HCT116 (cell line): ENCODE results near the gene LHX5. TPM values are rescaled to one million over a fixed set of nuclear protein-coding genes. Genes with fewer than 3 reads are reported as not detected.

Experiments used
- ATAC-seq: fragments of 200-7000 bp; cut with Tn5 transposase; 2 replicates; pipeline ENCODE4 v1.9.1; 2020; ENCODE audit warnings: mild to moderate bottlenecking, moderate library complexity
- BruUV-seq: library from RNA; stranded (reverse); fragments of 400-500 nt; replicated peaks from 2 replicates; lab custom pipeline; 2021; lab: Mats Ljungman, UMichigan
- CTCF ChIA-PET: fragments of 300-600 bp; sonication (Branson Sonifier 250); formaldehyde crosslinking; loops from one replicate; lab custom pipeline; 2021; ENCODE audit warnings: antibody characterized with exemption; lab: Charles Lee
- POLR2A ChIA-PET: fragments of 300-600, 350-600 bp; sonication (Branson Sonifier 250); formaldehyde crosslinking; loops from one replicate; lab custom pipeline; 2021; ENCODE audit warnings: antibody characterized with exemption; lab: Charles Lee
- RAD21 ChIA-PET, 2 experiments: fragments of 300-600 bp; sonication (Branson Sonifier 250); formaldehyde crosslinking; loops; one replicate each; lab custom pipeline; 2023; ENCODE audit warnings: low total read pairs in 2 of 2; ENCODE audit not compliant: uncharacterized antibody in 2 of 2, unreplicated experiment in 2 of 2, low non-redundant PET in 1 of 2; lab: Charles Lee
- DNase-seq: peaks from one replicate; pipeline ENCODE4 v3.0.0-alpha.2; 2010; ENCODE audit warnings: low read depth, low spot score
- H2AFZ ChIP-seq: fragments of 200-600 bp; shearing (Covaris generic), sonication (generic); 2 replicates; pipeline ENCODE4 v1.6.1; 2017; ENCODE audit warnings: low read depth, mixed run types, mixed read lengths, antibody characterized with exemption, low read length; ENCODE audit not compliant: poor library complexity, severe bottlenecking
- H3K27ac ChIP-seq: 2 replicates; pipeline ENCODE4 v1.5.1; 2012; ENCODE audit warnings: low read depth, low read length
- H3K27me3 ChIP-seq: fragments of 200-600 bp; sonication (generic); 2 replicates; pipeline ENCODE4 v1.6.1; 2016; ENCODE audit warnings: mixed run types, low read length, mixed read lengths; ENCODE audit not compliant: insufficient read depth
- H3K36me3 ChIP-seq, 2 experiments: fragments of 200-500 bp in 1 of 2; fragments of 200-600 bp in 1 of 2; sonication (Bioruptor generic) in 1 of 2; sonication (generic) in 1 of 2; 2 replicates each; pipeline versions ENCODE4 v1.5.1 to v1.6.1; 2014 to 2016; ENCODE audit warnings: low read length in 2 of 2, inconsistent platforms in 1 of 2, mixed read lengths in 1 of 2, mixed run types in 1 of 2; ENCODE audit not compliant: insufficient read depth in 2 of 2, control insufficient read depth in 1 of 2
- H3K4me1 ChIP-seq, 2 experiments: fragments of 200-600 bp in 1 of 2; sonication (generic) in 1 of 2; 2 replicates each; pipeline versions ENCODE4 v1.5.1 to v1.6.1; 2012 to 2017; ENCODE audit warnings: low read length in 2 of 2, inconsistent platforms in 1 of 2, mild to moderate bottlenecking in 1 of 2, mixed read lengths in 1 of 2, mixed run types in 1 of 2, moderate library complexity in 1 of 2; ENCODE audit not compliant: insufficient read depth in 2 of 2, control insufficient read depth in 1 of 2
- H3K4me2 ChIP-seq: fragments of 200-600 bp; sonication (generic); 2 replicates; pipeline ENCODE4 v1.6.1; 2017; ENCODE audit warnings: mixed run types, low read length, mixed read lengths
- H3K4me3 ChIP-seq, 2 experiments: fragments of 200-600 bp in 1 of 2; sonication (generic) in 1 of 2; replicated peaks in 1 of 2; 2 replicates each; pipeline ENCODE4 v1.5.1; 2011 to 2016; ENCODE audit warnings: low read length in 2 of 2, control low read depth in 1 of 2, low read depth in 1 of 2, mild to moderate bottlenecking in 1 of 2, mixed read lengths in 1 of 2, mixed run types in 1 of 2
- H3K79me2 ChIP-seq: fragments of 200-600 bp; sonication (generic); 2 replicates; pipeline ENCODE4 v1.6.1; 2017; ENCODE audit warnings: mild to moderate bottlenecking, mixed run types, low read length, moderate library complexity, mixed read lengths; ENCODE audit not compliant: insufficient read depth
- H3K9ac ChIP-seq: fragments of 200-600 bp; sonication (generic); 2 replicates; pipeline ENCODE4 v1.6.1; 2016; ENCODE audit warnings: low read length, mixed read lengths
- H3K9me2 ChIP-seq: fragments of 200-600 bp; sonication (generic), shearing (Covaris generic); 2 replicates; pipeline ENCODE4 v1.6.1; 2017; ENCODE audit warnings: mixed run types, mild to moderate bottlenecking, moderate library complexity; ENCODE audit not compliant: insufficient read depth
- H3K9me3 ChIP-seq, 2 experiments: fragments of 200-500 bp in 1 of 2; fragments of 200-600 bp in 1 of 2; sonication (Bioruptor generic) in 1 of 2; sonication (generic) in 1 of 2; 2 replicates each; pipeline ENCODE4 v1.6.1; 2014 to 2017; ENCODE audit warnings: low read length in 2 of 2, mixed read lengths in 2 of 2, inconsistent platforms in 1 of 2, low read depth in 1 of 2, mild to moderate bottlenecking in 1 of 2, mixed run types in 1 of 2, moderate library complexity in 1 of 2; ENCODE audit not compliant: control insufficient read depth in 1 of 2, insufficient read depth in 1 of 2
- H4K20me1 ChIP-seq: fragments of 200-600 bp; sonication (generic), shearing (Covaris generic); 2 replicates; pipeline ENCODE4 v1.6.1; 2017; ENCODE audit warnings: mixed run types, mild to moderate bottlenecking, moderate library complexity; ENCODE audit not compliant: insufficient read depth
- ATF3 ChIP-seq: IDR thresholded peaks from 2 replicates; pipeline ENCODE4 v1.6.1; 2012
- CBX3 ChIP-seq: IDR thresholded peaks from 2 replicates; pipeline ENCODE4 v1.6.1; 2012; ENCODE audit warnings: low read depth
- EGR1 ChIP-seq: IDR thresholded peaks from 2 replicates; pipeline ENCODE4 v1.6.1; 2012; ENCODE audit warnings: low read depth
- ELF1 ChIP-seq: IDR thresholded peaks from 2 replicates; pipeline ENCODE4 v1.6.1; 2012; ENCODE audit warnings: low read depth, borderline replicate concordance
- EZH2phosphoT487 ChIP-seq: fragments of 200-600 bp; IDR thresholded peaks from 2 replicates; pipeline ENCODE4 v1.6.1; 2018; ENCODE audit warnings: antibody characterized with exemption, borderline replicate concordance
- FOSL1 ChIP-seq: IDR thresholded peaks from 2 replicates; pipeline ENCODE4 v1.6.1; 2012; ENCODE audit warnings: low read depth
- JUND ChIP-seq: IDR thresholded peaks from 2 replicates; pipeline ENCODE4 v1.6.1; 2012
- POLR2A ChIP-seq: IDR thresholded peaks from 2 replicates; pipeline ENCODE4 v1.7.0; 2011; ENCODE audit warnings: borderline replicate concordance; ENCODE audit not compliant: insufficient read depth, insufficient read length; ENCODE audit errors: extremely low read depth
- POLR2AphosphoS5 ChIP-seq: IDR thresholded peaks from 2 replicates; pipeline ENCODE4 v1.6.1; 2011; ENCODE audit warnings: mild to moderate bottlenecking, low read depth, low read length, moderate library complexity
- RAD21 ChIP-seq: IDR thresholded peaks from 2 replicates; pipeline ENCODE4 v1.6.1; 2012; ENCODE audit warnings: low read depth, mild to moderate bottlenecking
- SIN3A ChIP-seq: IDR thresholded peaks from 2 replicates; pipeline ENCODE4 v1.6.1; 2012; ENCODE audit warnings: low read depth
- SP1 ChIP-seq: IDR thresholded peaks from 2 replicates; pipeline ENCODE4 v1.6.1; 2012; ENCODE audit warnings: low read depth
- SRF ChIP-seq: IDR thresholded peaks from 2 replicates; pipeline ENCODE4 v1.6.1; 2012; ENCODE audit warnings: low read depth
- TCF7L2 ChIP-seq: IDR thresholded peaks from 2 replicates; pipeline ENCODE4 v1.7.0; 2011; ENCODE audit warnings: borderline replicate concordance, inconsistent platforms; ENCODE audit not compliant: insufficient read depth, insufficient read length; ENCODE audit errors: extremely low read depth
- YY1 ChIP-seq: IDR thresholded peaks from 2 replicates; pipeline ENCODE4 v1.6.1; 2011; ENCODE audit warnings: low read length, low read depth, moderate library complexity, mild to moderate bottlenecking; ENCODE audit not compliant: insufficient replicate concordance; ENCODE audit errors: extremely low read depth
- intact Hi-C: fragments of 100-400 bp; cut with micrococcal nuclease; formaldehyde crosslinking; loops from 2 replicates; pipeline ENCODE4 v1.10.0; 2022
- total RNA-seq: library from RNA; stranded (reverse); gene quantifications from one replicate; pipeline ENCODE4 v1.2.1, GENCODE V29; 2021; ENCODE audit not compliant: unreplicated experiment
- TF ChIP-seq, protein P1 (sequence below): IDR thresholded peaks from 2 replicates; pipeline ENCODE4 v1.6.1; 2011; ENCODE audit warnings: mild to moderate bottlenecking, low read length, moderate library complexity; ENCODE audit not compliant: insufficient replicate concordance; ENCODE audit errors: extremely low read depth

Gene LHX5
- total RNA-seq, 1 experiment from 2014 or later = 2.4 TPM

GRCh38 chr12:113470871-113471618 lies 626 bp downstream of the LHX5 start:
- Histone ChIP-seq H3K9me3 (no peaks in the 10 kb centered on the region), H3K27ac (no peak overlapping the region), H4K20me1 (no peaks in the 10 kb centered on the region), H3K36me3 (no peaks in the 10 kb centered on the region), H2AFZ (no peak overlapping the region), H3K4me3 (no peak overlapping the region), H3K27me3 (peaks cover 19% of the 10 kb centered on the region), H3K79me2 (no peaks in the 10 kb centered on the region), H3K9ac (no peak overlapping the region), H3K4me1 (peaks cover 4 to 14% of the 10 kb centered on the region in 2 experiments; a peak in 2 of 4 replicates), H3K9me2 (no peaks in the 10 kb centered on the region), H3K4me2 (no peak overlapping the region)
- DNase-seq (no peak), ATAC-seq (no peak)
- TF ChIP-seq CBX3 (no peak), EGR1 (no peak), SP1 (no peak), ATF3 (no peak), FOSL1 (no peak), TCF7L2 (no peak), JUND (no peak)
- intact Hi-C loops = no loop called here
- BruUV-seq = no TSS peak
- ChIA-PET POLR2A (no interaction called here), CTCF (interaction anchor here (1.7 kb wide), 1 partner anchor 9 kb away, joined by 5 read pairs; no protein-coding TSS in a partner anchor), RAD21 (interaction anchor here in 1 of 2 experiments (0.7 kb wide), 1 partner anchor 12 kb away, joined by 4 read pairs; no protein-coding TSS in a partner anchor)

- intact Hi-C loops = no loop called here
- Histone ChIP-seq H3K36me3 (no peaks in the 10 kb centered on the region), H3K4me3 (no peak overlapping the region), H3K4me2 (no peak overlapping the region), H3K4me1 (peaks cover 4 to 14% of the 10 kb centered on the region in 2 experiments; a peak in 2 of 4 replicates), H2AFZ (no peak overlapping the region), H3K27ac (no peak overlapping the region), H3K79me2 (no peaks in the 10 kb centered on the region), H3K9me3 (no peaks in the 10 kb centered on the region), H3K27me3 (peaks cover 17% of the 10 kb centered on the region), H3K9ac (no peak overlapping the region), H4K20me1 (no peaks in the 10 kb centered on the region), H3K9me2 (no peaks in the 10 kb centered on the region)
- DNase-seq (no peak), ATAC-seq (no peak)
- RAD21 ChIA-PET = interaction anchor here in 1 of 2 experiments (0.7 kb wide), 1 partner anchor 11 kb away, joined by 4 read pairs; no protein-coding TSS in a partner anchor
- POLR2A ChIA-PET = no interaction called here
- CTCF ChIA-PET = interaction anchor here (1.7 kb wide), 1 partner anchor 8 kb away, joined by 5 read pairs; no protein-coding TSS in a partner anchor
- TF ChIP-seq RAD21 (no peak), SRF (no peak), EZH2phosphoT487 (no peak), SP1 (no peak), ELF1 (no peak), POLR2A (no peak), POLR2AphosphoS5 (no peak), ATF3 (no peak), FOSL1 (no peak), YY1 (no peak), CBX3 (no peak), SIN3A (no peak)
- TF ChIP-seq, protein P1, sequence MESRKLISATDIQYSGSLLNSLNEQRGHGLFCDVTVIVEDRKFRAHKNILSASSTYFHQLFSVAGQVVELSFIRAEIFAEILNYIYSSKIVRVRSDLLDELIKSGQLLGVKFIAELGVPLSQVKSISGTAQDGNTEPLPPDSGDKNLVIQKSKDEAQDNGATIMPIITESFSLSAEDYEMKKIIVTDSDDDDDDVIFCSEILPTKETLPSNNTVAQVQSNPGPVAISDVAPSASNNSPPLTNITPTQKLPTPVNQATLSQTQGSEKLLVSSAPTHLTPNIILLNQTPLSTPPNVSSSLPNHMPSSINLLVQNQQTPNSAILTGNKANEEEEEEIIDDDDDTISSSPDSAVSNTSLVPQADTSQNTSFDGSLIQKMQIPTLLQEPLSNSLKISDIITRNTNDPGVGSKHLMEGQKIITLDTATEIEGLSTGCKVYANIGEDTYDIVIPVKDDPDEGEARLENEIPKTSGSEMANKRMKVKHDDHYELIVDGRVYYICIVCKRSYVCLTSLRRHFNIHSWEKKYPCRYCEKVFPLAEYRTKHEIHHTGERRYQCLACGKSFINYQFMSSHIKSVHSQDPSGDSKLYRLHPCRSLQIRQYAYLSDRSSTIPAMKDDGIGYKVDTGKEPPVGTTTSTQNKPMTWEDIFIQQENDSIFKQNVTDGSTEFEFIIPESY = no peak
- BruUV-seq = no TSS peak
Observed at GRCh38 chr12:113469949-113470743, 1.5 kb downstream of the LHX5 start.
